HepG2 (cell line): ENCODE results near the gene GANC. TPM values are rescaled to one million over a fixed set of nuclear protein-coding genes. Genes with fewer than 3 reads are reported as not detected.

ENCODE experiments used
- ARNTL ChIP-seq: sonication (generic); formaldehyde crosslinking; IDR thresholded peaks from 2 replicates; pipeline ENCODE4 v1.4.0; 2020; ENCODE audit warnings: mild to moderate bottlenecking, missing genetic modification reagents
- DR1 ChIP-seq: sonication (generic); formaldehyde crosslinking; IDR thresholded peaks from 2 replicates; pipeline ENCODE4 v1.8.0; 2021; ENCODE audit warnings: mild to moderate bottlenecking, missing genetic modification reagents, inconsistent platforms
- GFI1 ChIP-seq: sonication (generic); formaldehyde crosslinking; IDR thresholded peaks from 2 replicates; pipeline ENCODE4 v1.5.0; 2020; ENCODE audit warnings: missing genetic modification reagents, mild to moderate bottlenecking, borderline replicate concordance
- MTF2 ChIP-seq: sonication (generic); formaldehyde crosslinking; IDR thresholded peaks from 2 replicates; pipeline ENCODE4 v1.5.0; 2020; ENCODE audit warnings: missing genetic modification reagents, borderline replicate concordance
- NBN ChIP-seq: fragments of 450-650 bp; conservative IDR thresholded peaks from 2 replicates; pipeline ENCODE4 v1.6.1; 2017
- NFKBIZ ChIP-seq: IDR thresholded peaks from 2 replicates; pipeline ENCODE4 v1.6.1; 2018; ENCODE audit warnings: missing genetic modification reagents, missing compliant biosample characterization
- RARG ChIP-seq: sonication (generic); formaldehyde crosslinking; IDR thresholded peaks from 2 replicates; pipeline ENCODE4 v1.4.0; 2020; ENCODE audit warnings: low read depth, mild to moderate bottlenecking, missing genetic modification reagents
- ZBTB38 ChIP-seq: sonication (generic); formaldehyde crosslinking; IDR thresholded peaks from 2 replicates; pipeline ENCODE4 v1.5.1; 2020; ENCODE audit warnings: mild to moderate bottlenecking, missing genetic modification reagents
- ZBTB7A ChIP-seq: sonication (generic); formaldehyde crosslinking; IDR thresholded peaks from 2 replicates; pipeline ENCODE4 v1.8.0; 2022; ENCODE audit warnings: mild to moderate bottlenecking, missing genetic modification reagents
- ZFP37 ChIP-seq: sonication (generic); formaldehyde crosslinking; IDR thresholded peaks from 2 replicates; pipeline ENCODE4 v1.4.0; 2020; ENCODE audit warnings: missing genetic modification reagents, borderline replicate concordance
- ZNF441 ChIP-seq: sonication (generic); formaldehyde crosslinking; IDR thresholded peaks from 2 replicates; pipeline ENCODE4 v1.7.0; 2021; ENCODE audit warnings: missing genetic modification reagents, borderline replicate concordance
- polyA plus RNA-seq, 8 experiments: library from polyadenylated mRNA; depleted of rRNA in 3 of 8; stranded (reverse) in 7 of 8; unstranded in 1 of 8; fragments of >200 nt; fragmentation: Illumina TruSeq in 4 of 8; extraction: Trizol in 4 of 8; gene quantifications; 2 replicates each; pipeline versions ENCODE4 v1.2.1 to v1.2.3, GENCODE V29; 2011 to 2016; ENCODE audit warnings: low read depth in 4 of 8, missing spikeins in 1 of 8, mixed read lengths in 1 of 8; ENCODE audit not compliant: insufficient read depth in 1 of 8
- total RNA-seq, 5 experiments: library from RNA; depleted of rRNA; stranded (reverse); fragments of >200 nt; fragmentation: Illumina TruSeq; extraction: Trizol; gene quantifications; 2 replicates each; pipeline ENCODE4 v1.2.3, GENCODE V29; 2016; ENCODE audit warnings: low read depth in 1 of 5
- TF ChIP-seq, protein P1 (sequence below): sonication (generic); formaldehyde crosslinking; IDR thresholded peaks from 2 replicates; pipeline ENCODE4 v1.8.0; 2022; ENCODE audit warnings: low read depth, missing genetic modification reagents
- TF ChIP-seq, protein P2 (sequence below): sonication (generic); formaldehyde crosslinking; IDR thresholded peaks from 2 replicates; pipeline ENCODE4 v1.5.0; 2020; ENCODE audit warnings: missing genetic modification reagents
- TF ChIP-seq, protein P3 (sequence below), 2 experiments: sonication (generic) in 1 of 2; formaldehyde crosslinking in 1 of 2; IDR thresholded peaks; 2 replicates each; pipeline versions ENCODE4 v1.4.0 to v1.6.1; 2018 to 2020; ENCODE audit warnings: missing genetic modification reagents in 2 of 2, borderline replicate concordance in 1 of 2, low read depth in 1 of 2, mild to moderate bottlenecking in 1 of 2, missing biosample characterization in 1 of 2
- TF ChIP-seq, protein P4 (sequence below): sonication (generic); formaldehyde crosslinking; conservative IDR thresholded peaks from 2 replicates; pipeline ENCODE4 v1.8.0; 2022; ENCODE audit warnings: missing genetic modification reagents
- TF ChIP-seq, protein P5 (sequence below): sonication (generic); formaldehyde crosslinking; IDR thresholded peaks from 2 replicates; pipeline ENCODE4 v1.8.1; 2022; ENCODE audit warnings: low read depth, mild to moderate bottlenecking, missing genetic modification reagents

Gene GANC
- total and polyA plus RNA-seq, 2 of the 13 experiments (the other 11 are each of a cell fraction or from before 2014, with no cell fraction given): 17.0 to 21.0 TPM

DNA sequence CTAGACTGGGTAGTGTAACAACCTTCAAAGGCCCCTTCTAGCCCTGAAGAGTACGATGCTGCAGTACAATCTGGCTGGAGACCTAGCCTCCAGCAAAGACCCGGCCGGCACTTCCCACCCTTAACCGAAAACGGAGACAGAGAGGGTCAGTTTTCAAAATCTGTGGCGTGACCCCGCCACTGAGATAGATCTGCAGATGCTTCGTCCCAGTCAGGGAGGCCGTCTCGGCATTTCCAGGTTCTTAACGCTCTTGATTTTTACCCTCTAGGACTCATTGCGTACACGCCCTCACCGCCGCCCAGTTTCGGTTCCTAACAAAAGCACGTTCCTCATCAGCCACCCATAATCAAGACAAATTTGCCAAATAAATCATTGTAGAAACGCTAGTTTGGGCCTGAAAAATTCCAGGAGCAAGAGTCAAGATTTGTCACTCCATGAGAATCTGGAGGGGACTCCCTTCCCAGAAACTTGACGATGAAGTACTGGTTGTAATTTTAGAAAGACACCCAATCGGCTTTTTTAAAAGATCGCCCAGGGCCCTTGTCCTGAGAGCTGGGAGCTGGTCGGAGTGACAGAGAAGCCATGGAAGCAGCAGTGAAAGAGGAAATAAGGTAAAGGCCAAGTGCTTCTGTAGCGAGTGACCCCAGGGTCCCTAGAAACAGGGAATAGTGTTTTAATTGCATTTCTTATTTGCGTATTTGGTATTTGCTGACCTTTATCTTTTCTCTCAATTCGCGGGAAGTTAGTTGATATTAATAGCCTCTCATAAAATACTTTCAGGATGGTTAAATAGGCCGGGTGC, 1.1 kb downstream of the GANC start (continued):
- TF ChIP-seq, protein P1, sequence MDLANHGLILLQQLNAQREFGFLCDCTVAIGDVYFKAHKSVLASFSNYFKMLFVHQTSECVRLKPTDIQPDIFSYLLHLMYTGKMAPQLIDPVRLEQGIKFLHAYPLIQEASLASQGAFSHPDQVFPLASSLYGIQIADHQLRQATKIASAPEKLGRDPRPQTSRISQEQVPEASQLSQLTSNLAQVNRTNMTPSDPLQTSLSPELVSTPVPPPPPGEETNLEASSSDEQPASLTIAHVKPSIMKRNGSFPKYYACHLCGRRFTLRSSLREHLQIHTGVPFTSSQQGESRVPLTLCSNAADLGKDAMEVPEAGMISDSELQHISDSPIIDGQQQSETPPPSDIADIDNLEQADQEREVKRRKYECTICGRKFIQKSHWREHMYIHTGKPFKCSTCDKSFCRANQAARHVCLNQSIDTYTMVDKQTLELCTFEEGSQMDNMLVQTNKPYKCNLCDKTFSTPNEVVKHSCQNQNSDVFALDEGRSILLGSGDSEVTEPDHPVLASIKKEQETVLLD: no peak
- TF ChIP-seq MTF2 (no peak), DR1 (CRISPR knock-in tag) (no peak), RARG (CRISPR knock-in tag) (no peak), GFI1 (0 out of 2 replicates have a peak, but pooled peaks have one; percentile 3), NFKBIZ (no peak), ZFP37 (CRISPR knock-in tag) (no peak; the same call in 1 of the 2 replicates), NBN (no peak), ZNF441 (no peak), ARNTL (CRISPR knock-in tag) (no peak; the same call in 1 of the 2 replicates), ZBTB7A (CRISPR knock-in tag) (no peak), ZBTB38 (CRISPR knock-in tag) (no peak)
- TF ChIP-seq, protein P2, sequence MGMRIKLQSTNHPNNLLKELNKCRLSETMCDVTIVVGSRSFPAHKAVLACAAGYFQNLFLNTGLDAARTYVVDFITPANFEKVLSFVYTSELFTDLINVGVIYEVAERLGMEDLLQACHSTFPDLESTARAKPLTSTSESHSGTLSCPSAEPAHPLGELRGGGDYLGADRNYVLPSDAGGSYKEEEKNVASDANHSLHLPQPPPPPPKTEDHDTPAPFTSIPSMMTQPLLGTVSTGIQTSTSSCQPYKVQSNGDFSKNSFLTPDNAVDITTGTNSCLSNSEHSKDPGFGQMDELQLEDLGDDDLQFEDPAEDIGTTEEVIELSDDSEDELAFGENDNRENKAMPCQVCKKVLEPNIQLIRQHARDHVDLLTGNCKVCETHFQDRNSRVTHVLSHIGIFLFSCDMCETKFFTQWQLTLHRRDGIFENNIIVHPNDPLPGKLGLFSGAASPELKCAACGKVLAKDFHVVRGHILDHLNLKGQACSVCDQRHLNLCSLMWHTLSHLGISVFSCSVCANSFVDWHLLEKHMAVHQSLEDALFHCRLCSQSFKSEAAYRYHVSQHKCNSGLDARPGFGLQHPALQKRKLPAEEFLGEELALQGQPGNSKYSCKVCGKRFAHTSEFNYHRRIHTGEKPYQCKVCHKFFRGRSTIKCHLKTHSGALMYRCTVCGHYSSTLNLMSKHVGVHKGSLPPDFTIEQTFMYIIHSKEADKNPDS (CRISPR knock-in tag): no peak
- TF ChIP-seq, protein P3, sequence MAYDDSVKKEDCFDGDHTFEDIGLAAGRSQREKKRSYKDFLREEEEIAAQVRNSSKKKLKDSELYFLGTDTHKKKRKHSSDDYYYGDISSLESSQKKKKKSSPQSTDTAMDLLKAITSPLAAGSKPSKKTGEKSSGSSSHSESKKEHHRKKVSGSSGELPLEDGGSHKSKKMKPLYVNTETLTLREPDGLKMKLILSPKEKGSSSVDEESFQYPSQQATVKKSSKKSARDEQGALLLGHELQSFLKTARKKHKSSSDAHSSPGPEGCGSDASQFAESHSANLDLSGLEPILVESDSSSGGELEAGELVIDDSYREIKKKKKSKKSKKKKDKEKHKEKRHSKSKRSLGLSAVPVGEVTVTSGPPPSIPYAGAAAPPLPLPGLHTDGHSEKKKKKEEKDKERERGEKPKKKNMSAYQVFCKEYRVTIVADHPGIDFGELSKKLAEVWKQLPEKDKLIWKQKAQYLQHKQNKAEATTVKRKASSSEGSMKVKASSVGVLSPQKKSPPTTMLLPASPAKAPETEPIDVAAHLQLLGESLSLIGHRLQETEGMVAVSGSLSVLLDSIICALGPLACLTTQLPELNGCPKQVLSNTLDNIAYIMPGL (CRISPR knock-in tag; IDR thresholded peaks at IDR 0.05; ENCODE audit: borderline replicate concordance in 1 of 2, low read depth in 1 of 2): no peak
- TF ChIP-seq, protein P4, sequence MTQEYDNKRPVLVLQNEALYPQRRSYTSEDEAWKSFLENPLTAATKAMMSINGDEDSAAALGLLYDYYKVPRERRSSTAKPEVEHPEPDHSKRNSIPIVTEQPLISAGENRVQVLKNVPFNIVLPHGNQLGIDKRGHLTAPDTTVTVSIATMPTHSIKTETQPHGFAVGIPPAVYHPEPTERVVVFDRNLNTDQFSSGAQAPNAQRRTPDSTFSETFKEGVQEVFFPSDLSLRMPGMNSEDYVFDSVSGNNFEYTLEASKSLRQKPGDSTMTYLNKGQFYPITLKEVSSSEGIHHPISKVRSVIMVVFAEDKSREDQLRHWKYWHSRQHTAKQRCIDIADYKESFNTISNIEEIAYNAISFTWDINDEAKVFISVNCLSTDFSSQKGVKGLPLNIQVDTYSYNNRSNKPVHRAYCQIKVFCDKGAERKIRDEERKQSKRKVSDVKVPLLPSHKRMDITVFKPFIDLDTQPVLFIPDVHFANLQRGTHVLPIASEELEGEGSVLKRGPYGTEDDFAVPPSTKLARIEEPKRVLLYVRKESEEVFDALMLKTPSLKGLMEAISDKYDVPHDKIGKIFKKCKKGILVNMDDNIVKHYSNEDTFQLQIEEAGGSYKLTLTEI: no peak
- TF ChIP-seq, protein P5, sequence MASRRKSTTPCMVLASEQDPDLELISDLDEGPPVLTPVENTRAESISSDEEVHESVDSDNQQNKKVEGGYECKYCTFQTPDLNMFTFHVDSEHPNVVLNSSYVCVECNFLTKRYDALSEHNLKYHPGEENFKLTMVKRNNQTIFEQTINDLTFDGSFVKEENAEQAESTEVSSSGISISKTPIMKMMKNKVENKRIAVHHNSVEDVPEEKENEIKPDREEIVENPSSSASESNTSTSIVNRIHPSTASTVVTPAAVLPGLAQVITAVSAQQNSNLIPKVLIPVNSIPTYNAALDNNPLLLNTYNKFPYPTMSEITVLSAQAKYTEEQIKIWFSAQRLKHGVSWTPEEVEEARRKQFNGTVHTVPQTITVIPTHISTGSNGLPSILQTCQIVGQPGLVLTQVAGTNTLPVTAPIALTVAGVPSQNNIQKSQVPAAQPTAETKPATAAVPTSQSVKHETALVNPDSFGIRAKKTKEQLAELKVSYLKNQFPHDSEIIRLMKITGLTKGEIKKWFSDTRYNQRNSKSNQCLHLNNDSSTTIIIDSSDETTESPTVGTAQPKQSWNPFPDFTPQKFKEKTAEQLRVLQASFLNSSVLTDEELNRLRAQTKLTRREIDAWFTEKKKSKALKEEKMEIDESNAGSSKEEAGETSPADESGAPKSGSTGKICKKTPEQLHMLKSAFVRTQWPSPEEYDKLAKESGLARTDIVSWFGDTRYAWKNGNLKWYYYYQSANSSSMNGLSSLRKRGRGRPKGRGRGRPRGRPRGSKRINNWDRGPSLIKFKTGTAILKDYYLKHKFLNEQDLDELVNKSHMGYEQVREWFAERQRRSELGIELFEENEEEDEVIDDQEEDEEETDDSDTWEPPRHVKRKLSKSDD (CRISPR knock-in tag): no peak
